Stimulated activated effector memory CD8-positive, alpha-beta T cell treated with anti-CD3 and anti-CD28 coated beads, Interleukin-12 subunit alpha, Interleukin-12 subunit beta, amount 100 ng/mL, for 72 hours (primary cell): Measurements from ENCODE around the gene SRGAP3.

Source experiments
- ATAC-seq: fragments of 150-1000 bp; cut with Tn5 transposase; 2 replicates; pipeline ENCODE4 v1.10.0; 2021
- DNase-seq, 2 donors: peaks; one replicate each; pipeline ENCODE4 v3.0.0; 2021 to 2022; ENCODE audit warnings: low spot score in 2 of 2
- H3K27ac Mint-ChIP-seq: one replicate; pipeline ENCODE4 v1.8.0; 2022; ENCODE audit warnings: mild to moderate bottlenecking, mixed read lengths
- H3K36me3 Mint-ChIP-seq: one replicate; pipeline ENCODE4 v1.8.0; 2022; ENCODE audit warnings: mild to moderate bottlenecking, mixed read lengths
- H3K4me1 Mint-ChIP-seq: one replicate; pipeline ENCODE4 v1.8.0; 2022; ENCODE audit warnings: mixed read lengths
- H3K4me3 Mint-ChIP-seq: one replicate; pipeline ENCODE4 v1.8.0; 2022; ENCODE audit warnings: mild to moderate bottlenecking, mixed read lengths
- H3K9me3 Mint-ChIP-seq: one replicate; pipeline ENCODE4 v1.8.0; 2022; ENCODE audit warnings: mixed read lengths

Gene SRGAP3

DNA sequence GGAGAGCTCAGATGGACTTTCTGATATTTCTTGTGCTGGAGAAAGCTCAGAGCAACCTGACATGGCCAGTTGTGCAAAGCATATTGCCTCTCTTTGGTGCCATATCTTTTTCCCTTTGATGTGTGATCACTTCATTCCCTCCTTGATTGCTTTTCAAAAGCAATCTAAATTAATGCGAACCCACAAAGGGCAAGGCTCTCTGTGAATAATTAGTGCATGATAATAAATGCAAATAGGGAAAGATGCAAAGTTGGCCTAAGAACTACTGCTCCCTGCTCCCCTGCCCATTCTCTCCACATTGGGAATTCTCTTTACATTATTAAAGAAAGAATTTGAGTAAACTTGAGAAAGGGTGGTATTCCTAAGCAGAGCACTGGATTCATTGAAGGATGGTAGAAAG, 60.9 kb downstream of the SRGAP3 start:
- no peaks in the 10 kb centered on the region for H3K4me1 Mint-ChIP-seq

DNA sequence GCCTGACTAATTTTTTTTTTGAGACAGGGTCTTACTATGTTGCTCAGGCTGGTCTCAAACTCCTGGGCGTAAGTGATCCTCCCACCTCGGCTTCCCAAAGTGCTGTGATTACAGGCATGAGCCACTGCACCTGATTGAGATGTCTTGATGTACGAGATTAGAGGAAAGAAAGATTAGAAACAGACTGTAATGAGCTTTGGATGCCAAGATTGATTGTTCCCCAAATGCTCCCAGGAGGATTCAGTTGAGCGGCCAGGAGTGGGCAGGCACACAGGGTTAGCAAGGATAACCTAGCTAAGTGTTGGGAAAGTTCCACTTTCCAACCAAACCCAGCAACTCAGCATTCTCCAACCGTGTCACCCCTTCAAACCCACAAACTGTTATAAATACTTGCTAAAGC, 63.7 kb downstream of the SRGAP3 start:
- Mint-ChIP-seq H3K4me1 (peaks cover under 1% of the 10 kb centered on the region), H3K36me3 (no peaks in the 10 kb centered on the region), H3K4me3 (no peak overlapping the region), H3K27ac (no peak overlapping the region), H3K9me3 (no peaks in the 10 kb centered on the region)
- DNase-seq (no peak), ATAC-seq (no peak)

More for the DNA sequence above, 60.9 kb downstream of the SRGAP3 start:
- ATAC-seq (no peak), DNase-seq (no peak)
- no peak overlapping the region for H3K27ac Mint-ChIP-seq
- no peaks in the 10 kb centered on the region for H3K9me3 Mint-ChIP-seq
- H3K4me3 Mint-ChIP-seq, result no peak overlapping the region
- H3K36me3 Mint-ChIP-seq, result no peaks in the 10 kb centered on the region

DNA sequence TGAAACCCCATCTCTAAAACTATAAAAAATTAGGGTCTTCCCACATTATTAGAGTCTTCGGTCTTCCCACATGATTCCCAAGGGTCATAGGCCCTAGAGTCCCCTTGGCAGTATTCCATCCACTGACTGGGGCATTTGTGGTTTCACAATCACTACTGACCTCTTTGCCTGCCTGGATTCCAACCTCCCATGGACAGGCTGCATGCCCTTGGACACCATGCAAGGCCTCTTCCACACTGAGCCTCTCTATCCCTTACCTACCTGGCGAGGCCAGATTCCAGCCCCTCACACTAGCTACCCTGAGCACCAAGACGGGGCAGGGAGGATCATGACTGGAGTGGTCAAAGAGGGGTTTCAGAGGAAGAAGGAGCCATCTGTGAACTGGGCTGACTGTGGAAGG, 64.4 kb downstream of the SRGAP3 start:
- Mint-ChIP-seq H3K36me3 (no peaks in the 10 kb centered on the region), H3K4me1 (peaks cover 8% of the 10 kb centered on the region), H3K9me3 (no peaks in the 10 kb centered on the region), H3K27ac (no peak overlapping the region), H3K4me3 (no peak overlapping the region)
- DNase-seq (no peak), ATAC-seq (no peak)

DNA sequence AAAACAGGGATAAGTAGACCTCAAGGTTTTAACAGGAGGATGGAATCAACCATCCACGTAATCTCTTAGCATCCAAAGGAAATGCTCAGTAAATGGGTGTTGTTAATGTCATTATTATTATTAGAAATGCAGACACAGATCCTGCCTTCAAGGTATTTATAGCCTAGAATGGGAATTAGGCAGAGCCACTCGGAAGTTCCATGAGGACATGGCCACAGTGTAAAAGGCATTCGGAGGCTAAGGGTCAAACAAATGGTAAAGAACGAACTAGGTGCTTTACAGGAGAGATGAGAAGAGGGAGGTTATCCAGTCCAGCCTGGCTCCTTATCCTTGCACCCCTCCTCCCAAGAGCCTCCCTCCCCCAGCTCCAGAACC, 65.0 kb downstream of the SRGAP3 start:
- Mint-ChIP-seq H3K27ac (no peak overlapping the region), H3K9me3 (no peaks in the 10 kb centered on the region), H3K4me1 (peaks cover 12% of the 10 kb centered on the region), H3K36me3 (no peaks in the 10 kb centered on the region), H3K4me3 (no peak overlapping the region)
- no peak for ATAC-seq
- no peak for DNase-seq

DNA sequence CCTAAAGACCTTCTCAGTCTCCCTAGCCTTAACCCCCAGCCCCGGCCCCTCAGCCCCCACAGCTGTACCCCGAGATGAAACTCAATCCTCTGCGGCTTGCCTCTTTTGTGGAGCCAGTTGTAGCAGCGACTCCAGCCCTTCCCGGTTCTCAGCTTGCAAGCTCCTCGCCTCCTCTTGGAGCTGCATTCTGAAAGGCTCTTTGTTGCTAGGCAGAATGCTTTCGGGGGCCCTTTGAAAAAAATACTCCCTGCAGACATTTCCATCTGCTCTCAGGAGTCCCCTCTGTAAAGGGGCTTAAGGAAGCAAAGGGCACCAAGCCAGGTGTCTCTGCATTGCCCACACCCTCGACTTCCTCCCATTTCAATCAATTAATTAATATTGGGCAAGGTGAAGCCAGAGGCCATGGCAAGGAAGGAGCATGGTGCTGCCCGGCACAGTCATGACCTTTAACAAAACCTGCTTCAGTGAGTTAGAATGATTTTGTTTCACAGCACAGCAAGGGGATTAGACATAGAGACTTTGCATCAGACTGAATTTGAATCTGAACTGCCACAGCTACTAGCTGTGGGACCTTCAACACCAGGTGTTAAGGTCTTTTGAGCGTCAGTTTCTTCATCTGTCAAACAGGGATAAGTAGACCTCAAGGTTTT, 65.5 kb downstream of the SRGAP3 start:
- Mint-ChIP-seq H3K4me1 (peaks cover 14% of the 10 kb centered on the region), H3K4me3 (no peak overlapping the region), H3K9me3 (no peaks in the 10 kb centered on the region), H3K36me3 (no peaks in the 10 kb centered on the region), H3K27ac (no peak overlapping the region)
- ATAC-seq (no peak), DNase-seq (no peak)

DNA sequence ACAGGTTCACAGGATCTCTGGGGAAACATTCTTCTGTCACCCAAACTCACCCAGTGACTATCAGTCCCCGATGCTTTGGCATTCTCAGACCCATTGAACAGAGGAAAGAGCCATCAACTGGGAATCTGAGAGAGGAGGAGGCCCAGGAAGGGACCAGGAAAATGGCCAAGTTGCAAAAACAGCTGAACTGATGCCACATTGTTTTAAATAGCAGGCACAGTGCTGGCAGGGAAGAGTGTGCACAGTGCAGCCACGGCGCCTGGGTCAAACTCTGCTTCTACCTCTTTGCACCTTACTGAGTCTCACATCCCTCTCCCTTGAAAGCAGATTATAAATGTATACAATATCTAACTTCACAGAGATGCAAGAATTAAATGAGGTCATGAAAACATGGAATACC, 66.4 kb downstream of the SRGAP3 start:
- ATAC-seq, result no peak
- DNase-seq, result no peak
- H3K27ac Mint-ChIP-seq, result no peak overlapping the region
- no peaks in the 10 kb centered on the region for H3K36me3 Mint-ChIP-seq
- no peak overlapping the region for H3K4me3 Mint-ChIP-seq
- H3K4me1 Mint-ChIP-seq, result peaks cover 20% of the 10 kb centered on the region
- no peaks in the 10 kb centered on the region for H3K9me3 Mint-ChIP-seq

DNA sequence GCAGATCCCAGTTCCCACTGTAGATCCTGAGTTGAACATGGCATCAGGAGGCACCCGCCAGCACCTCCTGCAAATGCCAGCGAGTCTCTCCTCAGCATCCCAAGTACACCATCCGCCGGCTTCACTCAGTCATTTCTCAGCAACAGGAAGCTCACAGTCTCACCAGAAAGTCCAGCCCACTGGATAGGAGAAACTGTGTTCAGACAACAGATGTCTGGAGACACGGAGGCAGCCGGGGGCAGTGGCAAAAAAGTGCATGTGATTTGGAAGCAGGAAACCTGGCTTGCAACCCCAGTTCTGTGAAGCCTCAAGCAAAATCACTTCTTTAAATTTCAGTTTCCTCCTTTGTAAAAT, 68.7 kb downstream of the SRGAP3 start:
- Mint-ChIP-seq H3K36me3 (no peaks in the 10 kb centered on the region), H3K9me3 (no peaks in the 10 kb centered on the region), H3K4me1 (peaks cover 20% of the 10 kb centered on the region), H3K4me3 (peak overlapping the region; percentile 40), H3K27ac (no peak overlapping the region)
- no peak for DNase-seq
- no peak for ATAC-seq

DNA sequence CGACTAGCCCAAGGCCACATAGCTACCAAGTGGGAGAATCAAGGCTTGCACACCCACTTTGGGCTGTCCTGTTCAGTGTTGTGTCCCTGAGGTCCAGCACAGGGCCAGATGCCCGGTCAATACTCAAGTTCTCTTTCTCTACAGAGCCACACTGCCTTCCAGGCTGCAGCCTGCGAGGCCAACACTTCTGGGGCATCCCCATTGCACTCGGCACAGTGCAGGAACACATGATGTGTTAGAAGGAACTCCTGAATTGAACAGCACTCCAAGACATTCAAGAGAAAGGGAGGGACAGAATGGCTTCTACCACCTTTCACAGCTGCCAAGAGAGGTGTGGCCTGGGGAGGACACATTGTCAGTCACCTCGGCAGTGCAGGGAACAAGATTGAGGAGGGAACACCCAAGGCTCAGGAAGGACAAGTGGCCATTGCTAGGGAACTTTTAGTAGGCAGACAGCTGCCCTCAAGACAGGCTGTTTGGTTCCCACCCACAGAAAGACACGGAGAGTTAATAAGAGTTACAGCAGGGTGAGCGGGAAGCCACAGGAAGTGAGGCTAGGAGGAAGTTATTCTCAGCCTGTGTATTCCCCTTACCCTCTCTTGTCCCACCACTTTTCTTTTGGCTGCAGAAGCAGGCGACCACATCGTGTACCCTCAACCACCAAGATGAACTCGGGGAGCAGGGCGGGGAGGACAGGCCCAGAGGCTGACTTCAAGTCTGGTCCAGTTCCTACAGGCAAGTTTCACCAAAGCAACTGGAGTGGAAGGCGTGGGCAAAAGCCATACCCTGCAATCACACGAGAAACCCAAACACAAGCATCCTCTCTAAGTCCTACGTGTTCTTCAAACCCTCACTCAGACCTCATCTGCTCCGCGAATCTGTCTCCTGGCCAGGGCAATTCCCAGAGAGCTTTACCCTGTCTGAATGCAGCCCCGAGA, 69.4 kb downstream of the SRGAP3 start:
- Mint-ChIP-seq H3K27ac (peak overlapping the region; percentile 36), H3K4me1 (peaks cover 20% of the 10 kb centered on the region), H3K4me3 (peak overlapping the region; percentile 40), H3K9me3 (no peaks in the 10 kb centered on the region), H3K36me3 (no peaks in the 10 kb centered on the region)
- DNase-seq, result no peak
- ATAC-seq, result peak; percentile 49

DNA sequence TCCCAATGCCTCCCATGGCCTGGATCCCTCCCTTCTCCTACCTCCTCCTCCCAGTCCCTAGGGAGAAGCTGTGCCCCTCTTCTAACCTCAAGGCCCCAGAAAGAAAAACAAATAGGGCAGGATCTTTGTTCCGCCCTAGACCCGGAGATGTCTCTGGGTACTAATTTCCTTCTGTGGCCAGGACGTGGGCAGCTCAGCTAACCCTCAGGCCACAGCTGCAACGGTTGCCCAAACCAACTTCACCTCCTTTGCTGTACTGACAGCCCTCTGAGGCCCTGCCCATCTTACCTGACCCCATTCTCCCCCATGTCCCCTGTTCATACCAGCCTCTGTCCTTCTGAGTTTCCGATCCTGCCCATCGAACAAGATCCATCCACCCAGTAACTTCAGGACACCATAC, 70.7 kb downstream of the SRGAP3 start:
- H3K9me3 Mint-ChIP-seq, result no peaks in the 10 kb centered on the region
- ATAC-seq (no peak), DNase-seq (no peak)
- no peaks in the 10 kb centered on the region for H3K36me3 Mint-ChIP-seq
- peaks cover 20% of the 10 kb centered on the region for H3K4me1 Mint-ChIP-seq
- no peak overlapping the region for H3K4me3 Mint-ChIP-seq
- H3K27ac Mint-ChIP-seq, result no peak overlapping the region

DNA sequence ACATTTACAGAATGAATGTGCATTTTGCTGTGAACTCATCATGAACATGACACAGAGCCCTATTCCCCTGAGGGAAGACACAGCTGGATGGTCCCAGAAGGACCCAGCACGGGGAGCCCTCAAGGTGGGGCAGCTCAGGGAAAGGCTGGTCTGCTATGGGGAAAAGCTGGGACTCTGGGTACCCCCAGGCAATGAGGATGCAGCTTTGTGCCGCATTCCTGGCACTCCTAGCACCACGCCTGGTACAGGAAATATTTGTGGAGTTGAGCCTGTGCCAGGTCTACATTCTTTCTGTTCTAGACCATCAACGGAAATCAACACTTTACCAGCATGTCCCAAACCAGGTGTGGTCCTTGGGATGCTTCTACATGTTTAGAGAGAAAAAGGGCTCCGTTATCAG, 74.0 kb downstream of the SRGAP3 start:
- no peaks in the 10 kb centered on the region for H3K36me3 Mint-ChIP-seq
- no peaks in the 10 kb centered on the region for H3K9me3 Mint-ChIP-seq
- H3K4me1 Mint-ChIP-seq, result peaks cover 16% of the 10 kb centered on the region
- H3K27ac Mint-ChIP-seq, result no peak overlapping the region
- ATAC-seq, result no peak
- DNase-seq, result no peak
- H3K4me3 Mint-ChIP-seq, result no peak overlapping the region

DNA sequence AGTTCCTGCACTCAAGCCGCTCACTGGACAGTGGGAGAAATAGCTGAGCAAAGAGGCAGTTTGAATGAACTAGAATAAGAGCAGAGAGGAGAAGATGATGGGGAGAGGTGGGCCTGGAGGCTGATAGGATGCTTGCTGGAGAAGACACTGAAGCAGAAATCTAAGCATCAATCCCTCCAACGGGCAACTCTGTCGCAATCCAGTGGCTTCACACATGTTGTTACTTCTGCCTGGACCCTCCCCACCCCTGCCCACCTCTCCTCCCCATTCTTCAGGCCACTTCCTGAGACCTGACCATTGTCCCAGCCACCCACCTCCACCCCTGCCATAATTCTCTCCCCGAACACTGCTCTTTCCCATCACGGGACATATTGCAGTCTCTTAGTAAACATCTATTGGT, 76.0 kb downstream of the SRGAP3 start:
- peaks cover 15% of the 10 kb centered on the region for H3K4me1 Mint-ChIP-seq
- DNase-seq (no peak), ATAC-seq (no peak)
- H3K9me3 Mint-ChIP-seq, result no peaks in the 10 kb centered on the region
- H3K27ac Mint-ChIP-seq, result no peak overlapping the region
- no peak overlapping the region for H3K4me3 Mint-ChIP-seq
- H3K36me3 Mint-ChIP-seq, result no peaks in the 10 kb centered on the region

DNA sequence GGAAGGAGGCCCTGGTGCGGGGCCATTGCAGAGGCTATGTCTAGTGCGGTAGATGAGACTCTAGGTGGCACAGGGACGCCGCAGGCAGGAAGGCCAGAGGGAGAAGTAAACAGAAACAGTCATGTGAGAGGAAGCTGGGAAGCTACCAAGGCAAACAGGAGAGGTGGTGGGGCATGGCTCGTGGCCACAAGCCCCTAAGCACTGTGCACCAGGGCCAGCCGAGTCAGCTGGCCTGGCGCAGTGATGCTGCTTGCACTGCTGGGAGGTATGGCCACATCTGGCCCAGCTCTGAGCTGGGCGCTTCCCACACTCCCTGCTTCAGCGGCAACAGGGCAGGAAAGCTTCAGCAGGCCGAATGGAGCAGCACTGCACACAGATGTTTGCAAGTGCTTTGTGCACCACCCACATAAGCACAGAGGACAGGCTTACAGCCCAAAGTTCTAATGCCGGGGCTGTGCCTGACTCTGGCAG, 76.6 kb downstream of the SRGAP3 start:
- no peak overlapping the region for H3K4me3 Mint-ChIP-seq

DNA sequence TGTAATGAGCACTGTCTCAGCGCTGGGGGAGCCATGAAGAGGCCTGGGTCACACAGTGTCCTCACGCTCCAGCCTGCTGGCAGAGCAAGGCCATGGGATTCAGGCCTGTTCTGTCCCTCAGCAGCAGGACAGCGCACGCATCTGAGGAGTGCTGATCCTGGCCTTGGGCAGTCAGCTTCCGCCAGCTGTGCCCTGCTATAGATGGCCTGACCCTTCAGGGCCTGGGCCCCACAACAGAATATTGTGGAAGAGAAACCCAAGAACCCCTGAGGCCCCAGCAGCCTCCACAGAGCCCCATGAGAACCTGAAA, 78.6 kb downstream of the SRGAP3 start:
- Mint-ChIP-seq H3K27ac (no peak overlapping the region), H3K4me1 (peaks cover 15% of the 10 kb centered on the region), H3K4me3 (no peak overlapping the region), H3K9me3 (no peaks in the 10 kb centered on the region), H3K36me3 (no peaks in the 10 kb centered on the region)
- ATAC-seq (no peak), DNase-seq (no peak)

More for the DNA sequence above, 76.6 kb downstream of the SRGAP3 start:
- no peaks in the 10 kb centered on the region for H3K9me3 Mint-ChIP-seq
- DNase-seq (no peak), ATAC-seq (no peak)
- H3K4me1 Mint-ChIP-seq, result peaks cover 15% of the 10 kb centered on the region
- H3K36me3 Mint-ChIP-seq, result no peaks in the 10 kb centered on the region
- no peak overlapping the region for H3K27ac Mint-ChIP-seq

DNA sequence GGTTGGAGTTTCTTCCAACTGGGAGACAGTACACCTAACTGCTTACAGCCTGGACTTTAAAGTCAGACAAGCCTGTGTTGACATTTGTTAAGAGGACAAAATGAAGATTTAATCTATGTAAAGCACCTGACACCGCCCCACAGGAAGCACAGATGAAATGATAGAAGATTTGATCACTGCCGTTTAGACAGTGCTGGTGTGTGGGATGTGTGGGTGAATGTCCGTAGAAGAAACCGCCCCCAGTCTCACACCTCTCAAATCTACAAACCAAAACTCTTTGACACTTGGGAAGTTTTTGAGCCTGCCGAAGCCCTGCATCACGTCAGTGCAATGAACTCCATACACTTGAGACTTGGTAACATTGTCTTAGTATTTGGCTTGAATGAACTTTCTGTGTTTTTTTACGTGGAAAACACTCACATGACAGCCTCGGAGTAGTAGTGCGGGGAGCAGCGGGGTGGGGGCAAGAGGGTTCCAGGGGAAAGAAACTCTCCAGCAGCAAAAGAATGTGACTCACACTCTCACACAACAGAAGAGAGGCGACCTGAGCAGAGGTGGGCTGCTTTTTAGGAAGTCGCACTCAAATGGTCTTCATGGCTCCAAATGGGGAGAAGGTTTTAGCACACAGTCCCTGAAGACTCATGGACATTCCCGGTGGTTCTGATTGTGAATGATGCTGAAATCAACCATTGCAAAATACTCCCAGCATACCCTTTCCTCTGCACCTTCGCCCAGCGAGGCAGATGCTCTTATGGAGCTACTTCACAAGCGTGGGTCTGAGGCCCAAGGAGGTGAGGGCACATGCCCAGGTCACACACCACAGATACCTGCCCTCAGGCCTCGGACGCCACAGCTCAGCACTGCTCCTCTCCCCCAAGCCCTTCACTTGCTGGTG, 79.2 kb downstream of the SRGAP3 start:
- H3K36me3 Mint-ChIP-seq, result no peaks in the 10 kb centered on the region
- H3K9me3 Mint-ChIP-seq, result no peaks in the 10 kb centered on the region
- H3K4me1 Mint-ChIP-seq, result peaks cover 15% of the 10 kb centered on the region
- ATAC-seq, result peak; percentile 33
- H3K4me3 Mint-ChIP-seq, result no peak overlapping the region
- DNase-seq, result no peak
- H3K27ac Mint-ChIP-seq, result no peak overlapping the region

DNA sequence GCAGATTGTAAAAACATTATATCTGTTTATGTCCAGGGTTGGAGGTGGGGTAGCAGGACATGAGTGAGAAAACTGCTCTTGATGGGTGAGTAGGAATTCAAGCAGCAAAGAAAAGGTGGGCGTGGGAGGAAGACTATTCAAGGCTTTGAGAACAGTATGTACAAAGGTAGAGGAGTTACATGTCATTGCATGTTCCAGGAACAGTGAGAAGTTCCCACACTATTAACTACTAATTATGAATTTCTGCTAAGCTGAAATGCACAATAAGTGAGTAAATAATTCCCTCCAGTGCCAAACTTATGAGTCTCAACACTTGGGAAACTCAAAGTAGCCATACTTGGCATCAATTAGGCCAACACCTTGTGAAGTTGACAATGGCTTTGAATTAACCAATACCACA, 80.1 kb downstream of the SRGAP3 start:
- Mint-ChIP-seq H3K27ac (no peak overlapping the region), H3K9me3 (no peaks in the 10 kb centered on the region), H3K4me3 (no peak overlapping the region), H3K36me3 (no peaks in the 10 kb centered on the region), H3K4me1 (peaks cover 15% of the 10 kb centered on the region)
- ATAC-seq (no peak), DNase-seq (no peak)
